ENCODE results near the gene SFXN3.

The SFXN3 gene

DNA sequence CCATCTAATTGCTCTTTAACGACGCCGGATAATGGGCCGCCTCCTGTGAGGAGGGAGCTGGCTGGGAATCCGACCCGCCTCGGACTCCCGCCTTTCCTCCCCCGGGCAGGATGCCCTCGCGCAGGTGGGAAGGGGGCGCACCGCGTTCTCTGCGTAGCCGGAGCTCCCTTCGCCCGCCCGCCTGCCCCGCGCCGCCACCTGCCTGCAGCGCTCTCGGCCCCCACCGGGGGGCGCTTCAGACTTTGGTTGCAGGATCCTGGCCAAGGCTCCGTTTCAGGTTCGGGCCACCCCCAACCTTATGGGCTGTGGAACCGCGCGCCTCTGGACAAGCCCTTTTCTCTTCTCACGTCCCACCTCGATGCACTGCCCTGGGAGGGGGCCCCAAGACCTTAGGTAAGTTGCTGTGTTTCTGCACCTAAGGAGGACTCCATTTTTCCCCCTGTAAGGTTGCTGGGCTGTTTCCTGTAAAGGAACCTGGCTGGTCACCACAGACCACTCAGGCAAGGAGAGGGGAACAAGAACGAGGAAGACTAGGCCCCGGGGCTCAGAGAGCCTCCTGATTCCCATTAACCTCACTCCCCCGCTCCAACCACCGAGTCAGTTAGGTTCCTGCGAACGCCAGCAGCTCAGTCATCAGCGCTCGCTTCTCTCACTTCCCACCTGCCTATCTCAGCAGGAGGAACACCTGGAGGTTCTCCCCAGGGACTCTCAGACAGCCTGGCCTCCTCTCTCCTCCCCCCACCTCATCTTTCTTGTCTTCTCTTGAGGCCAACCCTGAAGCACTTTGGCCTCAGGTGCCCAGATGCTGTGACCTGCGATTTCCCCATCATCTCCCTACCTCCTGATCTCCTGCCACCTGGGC, 19.4 kb downstream of the SFXN3 start:
- H3K27ac ChIP-seq (ENCODE audit: low read depth, low read length), result no peak overlapping the region
- peak overlapping the region; percentile 36; the same call in 1 of the 2 replicates for H3K4me3 ChIP-seq (ENCODE audit: low read depth, low read length)
- H3K4me1 ChIP-seq (ENCODE audit: control insufficient read depth, insufficient read depth, low read length), result peaks cover 27% of the 10 kb centered on the region
- H3K27me3 ChIP-seq (ENCODE audit: control insufficient read depth, insufficient read depth, low read length), result peaks cover 69% of the 10 kb centered on the region
- H3K9me3 ChIP-seq (ENCODE audit: control insufficient read depth, insufficient read depth, low read length), result no peaks in the 10 kb centered on the region
- peaks cover 7% of the 10 kb centered on the region; the same call in 1 of the 2 replicates for H3K36me3 ChIP-seq (ENCODE audit: control insufficient read depth, insufficient read depth, low read length)
- no peak overlapping the region for H3K9ac ChIP-seq (ENCODE audit: low read depth, low read length)

DNA sequence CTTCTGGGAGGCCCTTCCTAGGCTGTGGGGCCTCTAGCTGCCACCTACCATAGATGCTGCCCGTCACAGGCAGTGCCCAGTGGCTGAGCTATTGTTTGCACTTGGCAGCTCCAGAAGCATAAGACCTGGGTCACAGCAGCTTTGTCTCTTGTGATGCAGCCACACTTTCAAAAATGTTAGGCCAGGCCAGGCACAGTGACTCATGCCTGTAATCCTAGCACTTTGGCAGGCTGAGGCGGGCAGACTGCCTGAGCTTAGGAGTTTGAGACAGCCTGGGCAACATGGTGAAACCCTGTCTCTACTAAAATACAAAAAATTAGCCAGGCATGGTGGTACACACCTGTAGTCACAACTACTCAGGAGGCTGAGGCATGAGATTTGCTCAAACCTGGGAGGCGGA, 21.3 kb downstream of the SFXN3 start:
- Histone ChIP-seq H3K9me3 (ENCODE audit: control insufficient read depth, insufficient read depth, low read length) (no peaks in the 10 kb centered on the region), H3K27me3 (ENCODE audit: control insufficient read depth, insufficient read depth, low read length) (peaks cover 51% of the 10 kb centered on the region), H3K4me3 (ENCODE audit: low read depth, low read length) (no peak overlapping the region), H3K4me1 (ENCODE audit: control insufficient read depth, insufficient read depth, low read length) (peaks cover 19% of the 10 kb centered on the region), H3K27ac (ENCODE audit: low read depth, low read length) (no peak overlapping the region), H3K9ac (ENCODE audit: low read depth, low read length) (no peak overlapping the region), H3K36me3 (ENCODE audit: control insufficient read depth, insufficient read depth, low read length) (peaks cover 10% of the 10 kb centered on the region; the same call in 1 of the 2 replicates)

DNA sequence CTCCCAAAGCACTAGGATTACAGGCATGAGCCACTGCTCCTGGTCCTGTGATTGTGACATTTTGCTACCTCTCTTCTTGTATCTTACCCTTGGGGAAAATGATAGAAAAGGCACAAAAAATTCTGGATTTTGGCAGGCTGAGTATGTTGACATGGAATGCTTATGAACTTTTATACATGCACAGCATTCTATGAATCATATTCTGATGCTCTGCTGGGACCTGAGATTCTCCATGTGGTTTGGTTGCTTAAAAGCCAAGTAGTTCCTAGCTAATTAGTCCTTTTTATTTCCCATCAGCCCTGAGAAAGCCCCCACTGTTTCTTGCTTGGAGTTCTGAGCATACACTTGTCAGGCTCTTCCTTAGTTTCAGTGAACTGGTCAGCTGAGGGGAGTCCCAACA, 22.5 kb downstream of the SFXN3 start:
- H3K4me1 ChIP-seq (ENCODE audit: control insufficient read depth, insufficient read depth, low read length), result peaks cover 13% of the 10 kb centered on the region
- H3K36me3 ChIP-seq (ENCODE audit: control insufficient read depth, insufficient read depth, low read length), result peaks cover 11% of the 10 kb centered on the region; the same call in 1 of the 2 replicates
- peaks cover 38% of the 10 kb centered on the region for H3K27me3 ChIP-seq (ENCODE audit: control insufficient read depth, insufficient read depth, low read length)
- no peak overlapping the region for H3K9ac ChIP-seq (ENCODE audit: low read depth, low read length)
- no peaks in the 10 kb centered on the region for H3K9me3 ChIP-seq (ENCODE audit: control insufficient read depth, insufficient read depth, low read length)
- no peak overlapping the region for H3K4me3 ChIP-seq (ENCODE audit: low read depth, low read length)
- H3K27ac ChIP-seq (ENCODE audit: low read depth, low read length), result no peak overlapping the region

DNA sequence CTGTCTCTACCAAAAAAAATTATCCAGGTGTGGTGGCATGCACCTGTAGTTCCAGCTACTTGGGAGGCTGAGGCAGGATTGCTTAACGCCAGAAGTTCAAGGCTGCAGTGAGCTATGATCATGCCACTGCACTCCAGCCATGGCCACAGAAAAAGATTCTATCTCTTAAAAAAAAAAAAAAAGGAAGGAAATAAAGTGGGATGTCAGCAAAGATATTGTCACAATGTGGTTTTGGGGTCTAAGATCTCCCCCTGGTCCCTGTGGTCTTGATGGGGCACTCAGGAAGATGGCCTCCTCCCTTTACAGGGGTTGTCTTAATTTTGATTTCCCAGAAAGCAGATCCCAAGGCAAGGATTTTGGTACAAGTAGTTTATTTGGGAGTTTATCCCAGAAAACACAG, 23.3 kb downstream of the SFXN3 start:
- Histone ChIP-seq H3K27ac (ENCODE audit: low read depth, low read length) (no peak overlapping the region), H3K4me1 (ENCODE audit: control insufficient read depth, insufficient read depth, low read length) (peaks cover 8% of the 10 kb centered on the region), H3K27me3 (ENCODE audit: control insufficient read depth, insufficient read depth, low read length) (peaks cover 30% of the 10 kb centered on the region), H3K4me3 (ENCODE audit: low read depth, low read length) (no peak overlapping the region), H3K36me3 (ENCODE audit: control insufficient read depth, insufficient read depth, low read length) (peaks cover 11% of the 10 kb centered on the region; the same call in 1 of the 2 replicates), H3K9me3 (ENCODE audit: control insufficient read depth, insufficient read depth, low read length) (no peaks in the 10 kb centered on the region), H3K9ac (ENCODE audit: low read depth, low read length) (no peak overlapping the region)

DNA sequence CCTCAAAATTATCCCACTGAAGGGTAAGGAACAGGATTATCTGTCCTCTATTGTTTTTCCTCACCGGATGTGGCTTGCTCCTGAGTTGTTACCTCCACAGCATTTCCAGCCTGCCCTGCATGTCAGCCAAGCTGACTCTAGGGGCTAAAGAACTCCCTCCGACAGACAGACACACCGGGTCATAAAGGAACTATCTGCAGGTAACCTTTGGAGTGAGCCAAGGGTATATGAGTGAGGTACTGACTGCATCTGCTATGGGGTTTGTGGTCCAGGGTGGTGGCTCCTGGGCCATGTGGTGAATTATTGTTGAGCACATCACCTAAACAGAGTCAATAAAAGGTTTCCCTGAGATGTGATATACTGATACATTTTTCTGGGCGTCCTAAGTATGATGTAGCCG, 23.8 kb downstream of the SFXN3 start:
- H3K36me3 ChIP-seq (ENCODE audit: control insufficient read depth, insufficient read depth, low read length), result peaks cover 11% of the 10 kb centered on the region; the same call in 1 of the 2 replicates
- no peaks in the 10 kb centered on the region for H3K9me3 ChIP-seq (ENCODE audit: control insufficient read depth, insufficient read depth, low read length)
- no peak overlapping the region for H3K27ac ChIP-seq (ENCODE audit: low read depth, low read length)
- no peak overlapping the region for H3K4me3 ChIP-seq (ENCODE audit: low read depth, low read length)
- H3K9ac ChIP-seq (ENCODE audit: low read depth, low read length), result no peak overlapping the region
- H3K4me1 ChIP-seq (ENCODE audit: control insufficient read depth, insufficient read depth, low read length), result peaks cover 14% of the 10 kb centered on the region
- peaks cover 25% of the 10 kb centered on the region for H3K27me3 ChIP-seq (ENCODE audit: control insufficient read depth, insufficient read depth, low read length)

DNA sequence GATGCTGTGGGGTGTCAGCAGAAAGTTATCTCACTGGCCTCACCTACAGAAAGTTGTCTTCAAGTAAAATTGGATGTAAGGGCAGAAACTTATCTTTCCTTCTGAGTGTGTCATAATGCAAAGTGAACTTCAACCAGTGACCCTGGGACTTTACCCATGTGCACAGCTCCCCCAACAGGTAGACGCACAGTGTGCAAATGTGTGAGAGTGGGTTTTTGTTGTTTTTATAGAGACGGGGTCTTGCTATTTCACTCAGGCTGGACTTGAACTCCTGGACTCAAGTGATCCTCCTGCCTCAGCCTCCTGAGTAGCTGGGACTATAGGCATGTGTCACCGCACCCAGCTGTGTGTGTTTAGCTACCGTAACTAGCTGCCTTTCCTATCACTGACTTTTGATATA, 24.4 kb downstream of the SFXN3 start:
- Histone ChIP-seq H3K9ac (ENCODE audit: low read depth, low read length) (no peak overlapping the region), H3K27ac (ENCODE audit: low read depth, low read length) (no peak overlapping the region), H3K36me3 (ENCODE audit: control insufficient read depth, insufficient read depth, low read length) (peaks cover 11% of the 10 kb centered on the region; the same call in 1 of the 2 replicates), H3K27me3 (ENCODE audit: control insufficient read depth, insufficient read depth, low read length) (peaks cover 19% of the 10 kb centered on the region), H3K9me3 (ENCODE audit: control insufficient read depth, insufficient read depth, low read length) (no peaks in the 10 kb centered on the region), H3K4me3 (ENCODE audit: low read depth, low read length) (no peak overlapping the region), H3K4me1 (ENCODE audit: control insufficient read depth, insufficient read depth, low read length) (peaks cover 13% of the 10 kb centered on the region)

DNA sequence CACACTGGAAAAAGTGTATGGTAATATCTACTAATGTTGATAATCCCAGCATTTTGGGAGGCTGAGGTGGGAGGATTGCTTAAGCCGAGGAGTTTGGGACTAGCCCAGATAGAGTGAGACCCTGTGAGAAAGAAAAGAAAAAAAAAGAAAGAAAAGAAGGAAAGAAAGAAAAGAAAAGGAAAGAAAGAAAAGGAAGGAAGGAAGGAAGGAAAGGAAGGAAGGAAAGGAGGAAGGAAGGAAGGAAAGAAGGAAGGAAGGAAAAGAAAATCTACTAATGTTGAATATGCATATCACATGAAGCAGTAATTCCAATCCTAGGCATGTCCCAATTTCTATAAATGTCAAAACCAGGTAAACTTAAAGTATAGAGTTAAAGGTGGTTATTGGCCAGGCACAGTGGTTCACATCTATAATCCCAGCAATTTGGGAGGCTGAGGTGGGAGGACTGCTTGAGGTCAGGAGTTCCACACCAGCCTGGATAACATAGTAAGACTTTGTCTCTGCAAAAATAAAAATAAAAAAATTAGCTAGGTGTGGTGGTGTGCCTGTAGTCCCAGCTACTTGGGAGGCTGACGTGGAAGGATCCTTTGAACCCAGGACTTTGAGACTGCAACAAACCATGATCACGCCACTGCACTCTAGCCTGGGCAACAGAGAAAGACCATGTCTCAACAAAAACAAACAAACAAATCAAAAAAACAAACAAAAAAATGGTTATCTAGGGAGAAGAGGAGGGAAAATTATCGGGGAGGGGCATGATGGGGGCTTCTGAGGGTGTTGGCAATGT, 25.5 kb downstream of the SFXN3 start:
- no peak overlapping the region for H3K27ac ChIP-seq (ENCODE audit: low read depth, low read length)
- H3K27me3 ChIP-seq (ENCODE audit: control insufficient read depth, insufficient read depth, low read length), result peaks cover 13% of the 10 kb centered on the region
- H3K4me1 ChIP-seq (ENCODE audit: control insufficient read depth, insufficient read depth, low read length), result peaks cover 9% of the 10 kb centered on the region
- no peak overlapping the region for H3K4me3 ChIP-seq (ENCODE audit: low read depth, low read length)
- no peaks in the 10 kb centered on the region for H3K9me3 ChIP-seq (ENCODE audit: control insufficient read depth, insufficient read depth, low read length)
- H3K36me3 ChIP-seq (ENCODE audit: control insufficient read depth, insufficient read depth, low read length), result peaks cover 11% of the 10 kb centered on the region; the same call in 1 of the 2 replicates
- no peak overlapping the region for H3K9ac ChIP-seq (ENCODE audit: low read depth, low read length)

DNA sequence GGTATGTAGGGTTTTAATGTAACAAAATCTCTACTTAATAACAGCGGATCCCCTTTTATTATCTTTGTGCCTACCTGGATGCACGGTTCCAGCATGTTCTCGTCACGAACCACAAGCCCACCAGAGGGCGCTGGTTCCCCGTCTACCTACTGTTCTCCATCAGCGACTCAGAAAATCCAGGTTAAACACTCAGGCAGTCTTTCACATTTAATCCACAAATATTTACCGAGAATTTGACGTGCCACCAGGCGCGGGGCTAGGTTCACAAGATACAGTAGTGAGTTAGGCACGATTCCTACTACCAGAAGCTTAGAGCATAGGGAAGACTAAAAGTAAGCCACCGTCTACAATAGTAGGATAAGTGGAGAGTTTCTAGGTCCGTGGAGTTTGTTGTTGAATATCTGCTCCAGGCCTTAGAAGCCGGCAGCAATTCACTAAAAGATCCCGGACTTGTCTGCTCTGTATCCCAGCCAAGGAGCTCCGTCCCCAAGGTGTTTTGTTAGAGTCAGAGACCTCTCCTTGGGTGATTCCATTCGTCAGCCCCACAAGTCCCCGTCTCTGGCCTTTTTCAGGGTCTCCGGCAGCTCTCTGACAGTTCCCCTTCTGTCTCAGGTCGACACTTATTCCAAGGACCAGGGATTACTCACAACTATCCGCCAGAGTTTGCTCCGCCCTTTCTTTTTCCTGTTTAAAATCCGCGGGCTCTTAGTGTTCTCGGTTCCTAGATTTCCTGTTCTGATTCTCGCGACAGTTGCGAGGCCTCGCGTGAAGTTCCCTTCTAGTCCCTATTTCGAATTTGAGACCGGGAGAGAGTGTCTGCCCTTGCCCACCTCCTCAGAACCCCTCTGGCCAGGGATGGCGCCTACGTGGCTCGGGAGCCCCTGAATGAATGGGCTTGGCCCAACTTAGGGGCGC, 29.3 kb downstream of the SFXN3 start:
- Histone ChIP-seq H3K4me3 (ENCODE audit: low read depth, low read length) (peak overlapping the region; percentile 96), H3K4me1 (ENCODE audit: control insufficient read depth, insufficient read depth, low read length) (peaks cover 26% of the 10 kb centered on the region), H3K27ac (ENCODE audit: low read depth, low read length) (peak overlapping the region; percentile 92), H3K9me3 (ENCODE audit: control insufficient read depth, insufficient read depth, low read length) (no peaks in the 10 kb centered on the region), H3K36me3 (ENCODE audit: control insufficient read depth, insufficient read depth, low read length) (0 out of 2 replicates have a peak, but pooled peaks cover 5% of the 10 kb centered on the region), H3K27me3 (ENCODE audit: control insufficient read depth, insufficient read depth, low read length) (peaks cover 43% of the 10 kb centered on the region), H3K9ac (ENCODE audit: low read depth, low read length) (peak overlapping the region; percentile 78)

DNA sequence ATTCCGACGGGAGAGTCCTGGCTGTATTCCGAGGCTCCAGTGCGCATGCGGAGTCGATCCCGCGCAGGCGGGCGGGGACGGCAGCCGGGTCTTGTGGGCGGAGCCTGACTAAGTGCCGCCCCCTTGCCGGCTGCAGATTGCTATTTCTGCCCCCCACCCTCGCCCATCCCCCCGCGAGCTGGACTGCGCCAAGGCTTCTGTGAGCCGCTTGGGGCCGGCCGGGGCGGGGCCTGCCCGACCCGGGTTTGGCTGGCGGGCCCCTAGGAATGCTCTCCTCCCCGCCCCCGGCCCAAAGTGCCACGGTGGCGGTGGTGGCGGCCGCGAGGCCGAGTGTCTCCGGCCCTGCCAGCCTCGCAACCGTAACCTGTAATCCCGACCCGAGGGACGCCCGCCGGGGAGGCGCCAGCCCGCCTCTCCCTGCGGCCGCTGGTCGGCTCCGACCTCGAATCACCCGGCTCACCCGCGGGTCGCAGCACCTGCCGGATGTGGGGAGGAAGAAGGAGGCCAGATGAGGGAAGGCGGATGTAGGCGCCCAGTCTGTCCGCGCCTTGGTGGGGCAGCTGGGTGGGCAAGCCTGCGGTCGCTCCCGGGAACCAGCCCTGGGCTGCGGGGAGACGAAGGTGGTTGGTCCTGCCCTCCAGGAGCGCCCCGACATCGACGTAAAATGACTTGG, 30.1 kb downstream of the SFXN3 start:
- peaks cover 51% of the 10 kb centered on the region for H3K27me3 ChIP-seq (ENCODE audit: control insufficient read depth, insufficient read depth, low read length)
- H3K4me1 ChIP-seq (ENCODE audit: control insufficient read depth, insufficient read depth, low read length), result peaks cover 30% of the 10 kb centered on the region
- H3K9me3 ChIP-seq (ENCODE audit: control insufficient read depth, insufficient read depth, low read length), result no peaks in the 10 kb centered on the region
- H3K4me3 ChIP-seq (ENCODE audit: low read depth, low read length), result peak overlapping the region; percentile 96
- H3K9ac ChIP-seq (ENCODE audit: low read depth, low read length), result peak overlapping the region; percentile 78
- peak overlapping the region; percentile 92 for H3K27ac ChIP-seq (ENCODE audit: low read depth, low read length)
- H3K36me3 ChIP-seq (ENCODE audit: control insufficient read depth, insufficient read depth, low read length), result 0 out of 2 replicates have a peak, but pooled peaks cover 4% of the 10 kb centered on the region

Measured in HUES48 (cell line).